Mesenchymal stem cell (in vitro differentiated cells and primary cell): ENCODE data around the gene FBXO42.

Experiments used
- DNase-seq: peaks from one replicate; pipeline ENCODE4 v3.0.0-alpha.2; 2013
- H2AFZ ChIP-seq: one replicate; pipeline ENCODE4 v1.6.1; 2013; ENCODE audit warnings: low read depth, mild to moderate bottlenecking, control low read depth, inconsistent platforms, low read length, moderate library complexity
- H2AK5ac ChIP-seq: 2 replicates; pipeline ENCODE4 v1.6.1; 2013; ENCODE audit warnings: low read length, moderate library complexity, mild to moderate bottlenecking, inconsistent platforms; ENCODE audit not compliant: severe bottlenecking
- H2BK120ac ChIP-seq: one replicate; pipeline ENCODE4 v1.6.1; 2013; ENCODE audit warnings: low read depth, mild to moderate bottlenecking, inconsistent platforms, low read length, moderate library complexity
- H2BK12ac ChIP-seq, 2 experiments: one replicate each; pipeline ENCODE4 v1.6.1; 2013; ENCODE audit warnings: inconsistent platforms in 2 of 2, low read length in 2 of 2, mild to moderate bottlenecking in 2 of 2, moderate library complexity in 2 of 2, control low read depth in 1 of 2
- H2BK15ac ChIP-seq: one replicate; pipeline ENCODE4 v1.6.1; 2013; ENCODE audit warnings: mild to moderate bottlenecking, low read depth, inconsistent platforms; ENCODE audit not compliant: poor library complexity, severe bottlenecking
- H2BK5ac ChIP-seq: 2 replicates; pipeline ENCODE4 v1.6.1; 2013; ENCODE audit warnings: low read depth, mild to moderate bottlenecking, low read length, control low read depth, inconsistent platforms; ENCODE audit not compliant: poor library complexity, severe bottlenecking
- H3K14ac ChIP-seq, 2 experiments: one replicate each; pipeline ENCODE4 v1.6.1; 2013; ENCODE audit warnings: inconsistent platforms in 2 of 2, low read length in 2 of 2, control low read depth in 1 of 2, mild to moderate bottlenecking in 1 of 2, moderate library complexity in 1 of 2
- H3K18ac ChIP-seq, 2 experiments: one replicate each; pipeline ENCODE4 v1.6.1; 2013; ENCODE audit warnings: inconsistent platforms in 2 of 2, low read length in 2 of 2, control low read depth in 1 of 2, low read depth in 1 of 2, mild to moderate bottlenecking in 1 of 2
- H3K23ac ChIP-seq, 2 experiments: one replicate each; pipeline ENCODE4 v1.6.1; 2013; ENCODE audit warnings: inconsistent platforms in 2 of 2, low read length in 2 of 2, mild to moderate bottlenecking in 2 of 2, moderate library complexity in 2 of 2, control low read depth in 1 of 2
- H3K27ac ChIP-seq: 2 replicates; pipeline ENCODE4 v1.5.1; 2013; ENCODE audit warnings: mild to moderate bottlenecking, moderate library complexity, low read length, control low read depth, inconsistent platforms; ENCODE audit not compliant: poor library complexity, severe bottlenecking
- H3K27me3 ChIP-seq, 2 experiments: 2 replicates each; pipeline versions ENCODE4 v1.6.1 to v1.7.0; 2013; ENCODE audit warnings: low read length in 2 of 2, mild to moderate bottlenecking in 2 of 2, moderate library complexity in 2 of 2, control low read depth in 1 of 2, inconsistent platforms in 1 of 2; ENCODE audit not compliant: control insufficient read depth in 1 of 2, insufficient read depth in 1 of 2
- H3K36me3 ChIP-seq, 2 experiments: 2 replicates each; pipeline versions ENCODE4 v1.6.1 to v1.7.0; 2013; ENCODE audit warnings: low read length in 2 of 2, control low read depth in 1 of 2, inconsistent platforms in 1 of 2, low read depth in 1 of 2, mild to moderate bottlenecking in 1 of 2; ENCODE audit not compliant: insufficient read depth in 2 of 2, control insufficient read depth in 1 of 2
- H3K4ac ChIP-seq, 2 experiments: one replicate each; pipeline ENCODE4 v1.6.1; 2013; ENCODE audit warnings: inconsistent platforms in 2 of 2, low read length in 2 of 2, mild to moderate bottlenecking in 2 of 2, moderate library complexity in 2 of 2, control low read depth in 1 of 2, low read depth in 1 of 2
- H3K4me1 ChIP-seq: 2 replicates; pipeline ENCODE4 v1.6.1; 2013; ENCODE audit warnings: low read depth, low read length, control low read depth; ENCODE audit not compliant: control insufficient read depth, insufficient read depth
- H3K4me2 ChIP-seq: 2 replicates; pipeline ENCODE4 v1.6.1; 2013; ENCODE audit warnings: low read length, mild to moderate bottlenecking, inconsistent platforms; ENCODE audit not compliant: poor library complexity, severe bottlenecking
- H3K4me3 ChIP-seq, 2 experiments: 2 replicates each; pipeline versions ENCODE4 v1.5.1 to v1.7.0; 2013; ENCODE audit warnings: low read length in 2 of 2, mild to moderate bottlenecking in 2 of 2, control low read depth in 1 of 2, low read depth in 1 of 2; ENCODE audit not compliant: insufficient read depth in 1 of 2
- H3K79me1 ChIP-seq: replicated peaks from 2 replicates; pipeline ENCODE4 v1.6.1; 2013; ENCODE audit warnings: mild to moderate bottlenecking, control low read depth, low read length, inconsistent platforms; ENCODE audit not compliant: poor library complexity, severe bottlenecking
- H3K9ac ChIP-seq: 2 replicates; pipeline ENCODE4 v1.7.0; 2013; ENCODE audit warnings: mild to moderate bottlenecking, low read length, moderate library complexity
- H3K9me3 ChIP-seq: 2 replicates; pipeline ENCODE4 v1.7.0; 2013; ENCODE audit warnings: mild to moderate bottlenecking, low read length; ENCODE audit not compliant: control insufficient read depth
- H4K8ac ChIP-seq: one replicate; pipeline ENCODE4 v1.6.1; 2013; ENCODE audit warnings: inconsistent platforms, mild to moderate bottlenecking, low read length, moderate library complexity
- H4K91ac ChIP-seq: one replicate; pipeline ENCODE4 v1.6.1; 2013; ENCODE audit warnings: mild to moderate bottlenecking, low read length, inconsistent platforms
- WGBS: methylation state at CpG from one replicate; pipeline ENCODE4 v1.1.7; 2013; ENCODE audit warnings: mixed read lengths; 5-methylcytosine and 5-hydroxymethylcytosine counted together

FBXO42 gene

DNA sequence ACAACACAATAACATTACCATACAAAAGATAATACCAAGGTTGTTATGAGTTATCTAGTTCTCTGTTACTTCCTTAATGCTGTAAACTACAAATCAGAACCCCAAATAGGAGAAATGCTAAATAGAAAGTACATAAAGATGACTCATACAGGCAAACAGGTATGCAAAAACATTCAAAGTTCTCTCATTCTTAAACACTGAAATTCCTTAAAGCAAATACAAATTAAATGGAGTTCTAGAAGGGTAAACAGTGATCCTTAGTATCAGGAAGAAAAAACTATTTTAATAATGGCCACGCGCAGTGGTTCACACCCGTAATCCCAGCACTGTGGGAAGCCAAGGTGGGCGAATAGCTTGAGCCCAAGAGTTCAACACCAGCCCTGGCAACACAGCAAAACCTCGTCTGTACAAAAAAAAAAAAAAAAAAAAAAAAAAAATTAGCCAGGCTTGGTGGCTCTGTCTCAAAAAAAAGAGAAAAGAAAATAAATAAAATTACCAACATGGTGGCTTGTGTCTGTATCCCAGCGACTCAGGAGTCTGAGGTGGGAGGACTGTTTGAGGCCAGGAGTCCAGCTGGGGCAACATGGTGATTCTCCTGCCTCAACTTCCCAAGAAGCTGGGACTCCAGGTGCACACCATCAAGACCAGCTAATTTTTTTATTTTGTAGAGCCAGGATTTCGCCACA is 17.5 kb downstream of the FBXO42 start:
- Histone ChIP-seq H3K14ac (no peak overlapping the region), H4K91ac (no peak overlapping the region), H3K18ac (no peak overlapping the region), H3K4me2 (no peak overlapping the region), H3K23ac (no peak overlapping the region), H3K4ac (no peak overlapping the region), H3K4me3 (no peak overlapping the region), H3K27me3 (no peaks in the 10 kb centered on the region), H3K27ac (no peak overlapping the region), H3K9me3 (no peaks in the 10 kb centered on the region), H2BK12ac (no peak overlapping the region), H3K79me1 (peaks cover 7% of the 10 kb centered on the region), H4K8ac (no peak overlapping the region), H3K4me1 (no peaks in the 10 kb centered on the region), H2BK5ac (no peak overlapping the region), H3K9ac (no peak overlapping the region), H3K36me3 (peaks cover 0 to 3% of the 10 kb centered on the region in 2 experiments), H2BK120ac (no peak overlapping the region), H2BK15ac (no peak overlapping the region), H2AFZ (no peak overlapping the region), H2AK5ac (no peak overlapping the region)
- 93% methylated on average over 5 of the region's 7 CpGs for whole genome bisulfite sequencing
- no peak for DNase-seq

DNA sequence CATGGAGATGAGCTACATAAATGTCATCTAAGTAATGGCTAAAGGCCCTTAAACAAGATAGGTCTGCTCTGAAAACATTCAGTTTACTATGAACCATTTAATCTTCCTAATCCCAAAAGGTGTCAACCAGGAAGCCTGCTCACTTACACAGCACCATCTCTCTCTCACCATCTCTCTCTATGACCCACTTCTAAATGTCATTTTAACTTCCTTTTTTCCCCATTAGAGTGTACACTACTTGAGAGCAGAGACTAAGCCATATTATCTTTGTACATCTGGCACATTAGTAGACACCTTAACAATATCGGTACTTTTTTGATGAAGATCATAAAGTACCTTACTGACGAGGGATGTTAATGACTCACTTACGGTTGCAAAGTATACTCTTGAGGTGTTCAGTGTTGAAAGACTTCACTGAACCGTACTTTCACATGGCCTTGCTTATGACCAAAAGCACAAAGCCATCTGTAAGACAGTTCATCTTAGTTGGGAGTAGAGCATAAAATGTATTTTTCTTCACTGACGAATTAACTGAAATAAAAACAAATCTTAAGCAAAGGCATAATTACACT is 25.4 kb downstream of the FBXO42 start:
- no peak overlapping the region for H3K14ac ChIP-seq
- no peaks in the 10 kb centered on the region for H3K27me3 ChIP-seq
- H4K91ac ChIP-seq: no peak overlapping the region
- H3K4ac ChIP-seq: no peak overlapping the region
- H3K36me3 ChIP-seq: peaks cover 0 to 8% of the 10 kb centered on the region in 2 experiments
- H2AK5ac ChIP-seq: no peak overlapping the region
- no peak for DNase-seq
- no peak overlapping the region for H2BK15ac ChIP-seq
- 92% methylated on average over 3 of the region's 5 CpGs for WGBS
- H2BK5ac ChIP-seq: no peak overlapping the region
- H3K9me3 ChIP-seq: no peaks in the 10 kb centered on the region
- no peak overlapping the region for H3K4me3 ChIP-seq
- no peak overlapping the region for H2BK120ac ChIP-seq
- peaks cover 3% of the 10 kb centered on the region for H3K4me1 ChIP-seq
- H2BK12ac ChIP-seq: no peak overlapping the region
- H3K9ac ChIP-seq: no peak overlapping the region
- H3K23ac ChIP-seq: no peak overlapping the region
- H2AFZ ChIP-seq: no peak overlapping the region
- H3K27ac ChIP-seq: no peak overlapping the region
- peaks cover 1% of the 10 kb centered on the region for H3K79me1 ChIP-seq
- no peak overlapping the region for H3K4me2 ChIP-seq
- H3K18ac ChIP-seq: no peak overlapping the region
- no peak overlapping the region for H4K8ac ChIP-seq

DNA sequence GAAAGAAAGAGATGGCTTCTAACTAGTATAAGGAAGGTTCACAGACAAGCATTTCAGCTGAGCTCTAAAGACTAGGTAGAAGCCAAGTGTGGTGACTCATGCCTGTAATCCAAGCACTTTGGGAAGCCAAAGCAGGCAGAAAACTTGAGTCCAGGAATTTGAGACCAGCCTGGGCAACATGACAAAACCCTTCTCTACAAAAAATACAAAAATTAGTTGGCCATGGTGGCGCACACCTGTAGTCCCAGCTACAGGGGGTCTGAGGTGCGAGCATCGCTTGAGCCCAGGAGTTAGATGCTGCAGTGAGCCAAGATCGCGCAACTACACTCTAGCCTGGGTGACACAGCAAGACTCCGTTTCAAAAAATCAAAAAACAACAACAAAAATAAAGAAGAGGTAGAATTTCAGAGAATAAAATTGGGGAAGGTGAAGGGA is 27.8 kb downstream of the FBXO42 start:
- Histone ChIP-seq H2BK120ac (no peak overlapping the region), H3K4me1 (peaks cover 3% of the 10 kb centered on the region), H4K8ac (no peak overlapping the region), H3K36me3 (peaks cover 0 to 8% of the 10 kb centered on the region in 2 experiments), H3K23ac (no peak overlapping the region), H3K9me3 (no peaks in the 10 kb centered on the region), H2BK5ac (no peak overlapping the region), H2AK5ac (no peak overlapping the region), H3K79me1 (peaks cover under 1% of the 10 kb centered on the region), H3K18ac (no peak overlapping the region), H3K4me2 (no peak overlapping the region), H2BK12ac (no peak overlapping the region), H3K27me3 (no peaks in the 10 kb centered on the region), H2BK15ac (no peak overlapping the region), H4K91ac (no peak overlapping the region), H3K14ac (no peak overlapping the region), H2AFZ (no peak overlapping the region), H3K9ac (peak overlapping the region; percentile 40), H3K4me3 (no peak overlapping the region), H3K27ac (peak overlapping the region; percentile 82), H3K4ac (no peak overlapping the region)
- peak; percentile 78 for DNase-seq
- WGBS: 94% methylated on average over 3 of the region's 6 CpGs

DNA sequence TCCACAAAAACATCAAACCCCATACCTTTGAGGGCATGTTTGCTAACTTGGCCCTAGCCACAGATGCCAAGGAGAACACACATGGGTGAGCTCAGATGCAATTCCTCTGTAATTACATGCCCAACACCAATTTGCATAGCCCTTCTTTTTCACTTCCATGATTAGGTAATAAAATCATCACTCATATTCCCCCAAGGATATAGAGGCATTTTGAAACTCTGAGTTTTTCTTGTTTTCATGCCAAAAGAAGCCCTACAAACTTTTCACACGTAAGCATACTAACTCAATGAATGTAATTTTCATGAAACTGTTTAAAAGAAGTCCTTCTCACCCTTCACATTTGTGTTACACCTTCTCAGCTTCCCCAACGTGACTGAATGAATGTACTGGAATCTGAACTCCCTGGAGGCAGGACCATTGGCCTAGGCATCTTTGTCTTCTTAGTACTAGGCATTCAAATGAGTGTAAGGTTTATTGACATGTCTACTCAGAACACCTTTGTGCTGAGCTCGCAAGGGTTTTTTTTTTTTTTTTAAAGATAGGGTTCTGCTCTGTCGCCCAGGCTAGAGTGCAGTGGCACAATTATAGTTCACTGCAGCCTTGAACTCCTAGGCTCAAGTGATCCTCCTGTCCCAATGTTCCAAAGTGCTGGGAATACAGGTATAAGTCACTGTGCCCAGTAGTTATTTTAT is 31.0 kb downstream of the FBXO42 start:
- no peak overlapping the region for H3K4me2 ChIP-seq
- 95% methylated on average over 4 of the region's 4 CpGs for WGBS

More for the DNA sequence above, 31.0 kb downstream of the FBXO42 start:
- no peak overlapping the region for H3K14ac ChIP-seq
- no peaks in the 10 kb centered on the region for H3K27me3 ChIP-seq
- H2BK12ac ChIP-seq: no peak overlapping the region
- no peaks in the 10 kb centered on the region for H3K9me3 ChIP-seq
- no peak overlapping the region for H2BK15ac ChIP-seq
- H3K79me1 ChIP-seq: peaks cover 8% of the 10 kb centered on the region
- no peak overlapping the region for H4K8ac ChIP-seq
- peaks cover 9% of the 10 kb centered on the region for H3K4me1 ChIP-seq
- no peak overlapping the region for H4K91ac ChIP-seq
- H3K9ac ChIP-seq: no peak overlapping the region
- no peak overlapping the region for H3K4ac ChIP-seq
- no peak overlapping the region for H2BK5ac ChIP-seq
- no peak overlapping the region for H3K18ac ChIP-seq
- no peak for DNase-seq
- no peak overlapping the region for H3K23ac ChIP-seq
- no peak overlapping the region for H3K4me3 ChIP-seq
- H2BK120ac ChIP-seq: no peak overlapping the region
- H2AK5ac ChIP-seq: no peak overlapping the region
- no peaks in the 10 kb centered on the region for H3K36me3 ChIP-seq
- H2AFZ ChIP-seq: no peak overlapping the region
- no peak overlapping the region for H3K27ac ChIP-seq
